ENCODE data around the gene WDR90.

GRCh38 chr16:672851-673250, 23.7 kb downstream of the WDR90 start:
- no peak for TF ChIP-seq CTCF (IDR thresholded peaks at IDR 0.05)
- no peak for TF ChIP-seq POLR2A (IDR thresholded peaks at IDR 0.05)
